NOMO-1 (cell line): ENCODE data around the gene STXBP1.

Experiments used
- DNase-seq, 2 experiments: peaks; one replicate each; lab custom pipeline; 2025; ENCODE audit not compliant: unreplicated experiment in 2 of 2; lab: John Stamatoyannopoulos, UW

Gene STXBP1

GRCh38 chr9:127730262-127730661, 118.2 kb downstream of the STXBP1 start:
- no peak for DNase-seq

DNA sequence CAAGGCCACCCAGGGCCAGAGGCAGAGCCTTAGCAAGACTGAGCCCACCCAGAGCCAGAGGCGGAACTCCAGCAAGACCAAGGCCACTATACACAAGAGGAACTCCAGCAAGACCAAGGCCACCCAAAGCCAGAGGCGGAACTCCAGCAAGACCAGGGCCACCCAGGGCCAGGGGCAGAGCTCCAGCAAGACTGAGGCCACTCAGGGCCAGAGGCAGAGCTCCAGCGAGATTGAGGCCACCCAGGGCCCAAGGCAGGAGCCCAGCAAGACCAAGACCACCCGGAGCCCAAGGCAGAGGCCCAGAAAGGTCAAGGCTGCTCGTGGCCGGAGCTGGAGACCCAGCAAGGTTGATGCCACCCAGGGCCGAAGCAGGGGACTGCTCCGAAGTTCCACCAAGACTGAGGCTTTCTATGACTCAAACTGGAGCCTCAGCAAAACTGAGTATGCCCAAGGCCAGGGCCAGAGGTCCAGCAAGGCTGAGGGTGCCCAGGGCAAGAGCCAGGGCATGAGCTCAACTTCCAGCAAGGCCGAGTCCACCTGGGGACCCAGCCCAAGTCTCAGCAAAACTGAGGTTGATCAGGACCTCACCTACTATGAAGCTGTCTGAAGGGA, 118.8 kb downstream of the STXBP1 start:
- DNase-seq: no peak

DNA sequence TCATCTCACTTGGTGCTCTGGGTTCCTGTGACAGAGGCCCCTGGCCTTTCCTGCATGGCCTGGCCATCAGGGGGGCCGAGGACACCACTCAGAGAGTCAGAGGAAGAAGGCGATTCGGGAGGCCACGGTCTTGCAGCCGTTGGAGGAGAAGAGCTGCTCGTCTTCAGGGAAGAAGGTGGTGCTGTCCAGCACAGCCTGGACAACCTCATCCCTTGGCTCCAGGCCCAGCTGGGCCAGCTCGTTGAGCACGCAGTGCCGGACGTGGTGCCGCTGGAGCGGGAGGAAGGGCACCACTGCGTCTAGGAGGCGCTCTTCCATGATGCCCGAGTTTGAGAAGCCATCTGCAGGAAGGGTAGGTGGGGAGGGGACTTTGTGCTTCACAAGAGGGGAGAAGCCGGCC, 119.9 kb downstream of the STXBP1 start:
- no peak for DNase-seq

DNA sequence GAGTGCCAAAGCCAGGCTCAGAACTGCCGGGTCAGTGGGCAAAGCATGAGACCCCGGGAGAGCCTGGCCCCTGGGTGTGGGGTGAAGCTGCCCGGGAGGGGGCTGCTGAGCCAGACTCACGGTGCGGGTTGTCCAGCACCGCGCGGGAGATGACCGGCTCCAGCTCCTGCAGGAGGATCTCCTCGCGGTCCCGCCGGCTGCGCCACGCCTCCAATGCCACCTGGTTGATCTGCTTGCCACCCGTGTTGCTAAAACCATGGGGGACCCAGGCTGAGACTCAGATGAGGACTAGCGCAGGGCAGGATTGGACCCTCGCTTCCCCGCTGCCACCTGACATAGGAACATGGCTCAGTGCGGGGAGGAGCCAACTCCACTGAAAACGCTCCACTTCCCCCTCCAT, 120.4 kb downstream of the STXBP1 start:
- DNase-seq: no peak

- peak; percentile 11 to 60 for DNase-seq
Observed at GRCh38 chr9:127733614-127734013, 121.5 kb downstream of the STXBP1 start.

- DNase-seq: no peak
Observed at GRCh38 chr9:127734247-127734746, 122.2 kb downstream of the STXBP1 start.

- DNase-seq: peak; percentile 98
Observed at GRCh38 chr9:127734747-127735529, 122.9 kb downstream of the STXBP1 start, which contains the start of gene TOR2A. TSS of gene TOR2A (minus strand) at chr9:127735294. CDS start at chr9:127735270, 24 bp downstream.

DNA sequence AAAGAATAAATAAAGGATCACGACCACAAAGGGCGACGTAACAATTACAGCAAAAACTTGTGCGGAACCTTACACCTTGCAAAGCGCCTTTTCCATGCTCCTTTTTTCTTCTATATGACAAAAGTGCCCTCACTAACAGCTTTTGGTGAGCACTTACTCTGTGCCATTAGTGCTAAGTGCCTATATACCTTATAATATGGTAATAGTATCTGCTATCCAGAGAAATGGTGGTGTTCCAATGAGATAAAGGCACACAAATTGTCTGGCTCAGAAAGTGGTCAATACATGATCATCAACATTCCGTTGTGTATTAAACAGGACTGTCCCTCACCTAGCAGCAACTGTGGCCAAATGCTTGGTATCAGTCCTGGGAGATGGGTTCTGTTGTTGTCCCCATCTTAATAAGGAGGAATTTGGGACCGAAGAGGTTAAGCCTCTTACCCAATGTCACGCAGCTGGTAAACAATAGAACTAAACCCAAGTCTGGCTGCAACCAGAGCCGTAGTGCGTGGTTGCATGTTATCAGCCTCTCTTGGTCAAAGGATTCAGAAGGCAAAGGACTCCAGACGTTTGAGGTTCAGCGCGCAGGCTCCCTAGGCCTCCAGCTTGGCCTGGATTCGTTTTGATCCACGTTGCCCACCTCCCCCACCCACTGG, 123.6 kb downstream of the STXBP1 start:
- no peak for DNase-seq

DNA sequence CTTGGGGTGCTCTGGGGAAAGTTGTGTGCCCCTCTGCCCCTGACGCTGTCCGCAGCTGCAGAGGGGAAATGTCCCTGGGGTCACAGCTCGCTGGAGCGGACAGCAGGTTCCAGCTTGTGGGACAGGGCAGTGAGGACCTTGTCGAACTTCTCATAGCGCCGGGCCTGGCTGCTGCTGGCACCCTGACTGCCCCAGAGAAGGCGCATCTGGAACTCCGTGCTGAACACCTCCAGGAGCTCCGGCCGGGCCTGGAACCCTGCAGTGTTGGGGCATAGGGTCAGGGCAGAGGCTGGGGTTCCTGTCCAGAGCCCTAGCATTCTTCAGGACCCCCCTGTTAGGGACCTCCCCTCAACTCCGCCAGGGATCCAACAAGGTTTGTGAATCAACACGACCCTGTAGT, 126.6 kb downstream of the STXBP1 start:
- DNase-seq: no peak

GRCh38 chr9:127739614-127740330, 127.7 kb downstream of the STXBP1 start:
- DNase-seq: no peak

DNA sequence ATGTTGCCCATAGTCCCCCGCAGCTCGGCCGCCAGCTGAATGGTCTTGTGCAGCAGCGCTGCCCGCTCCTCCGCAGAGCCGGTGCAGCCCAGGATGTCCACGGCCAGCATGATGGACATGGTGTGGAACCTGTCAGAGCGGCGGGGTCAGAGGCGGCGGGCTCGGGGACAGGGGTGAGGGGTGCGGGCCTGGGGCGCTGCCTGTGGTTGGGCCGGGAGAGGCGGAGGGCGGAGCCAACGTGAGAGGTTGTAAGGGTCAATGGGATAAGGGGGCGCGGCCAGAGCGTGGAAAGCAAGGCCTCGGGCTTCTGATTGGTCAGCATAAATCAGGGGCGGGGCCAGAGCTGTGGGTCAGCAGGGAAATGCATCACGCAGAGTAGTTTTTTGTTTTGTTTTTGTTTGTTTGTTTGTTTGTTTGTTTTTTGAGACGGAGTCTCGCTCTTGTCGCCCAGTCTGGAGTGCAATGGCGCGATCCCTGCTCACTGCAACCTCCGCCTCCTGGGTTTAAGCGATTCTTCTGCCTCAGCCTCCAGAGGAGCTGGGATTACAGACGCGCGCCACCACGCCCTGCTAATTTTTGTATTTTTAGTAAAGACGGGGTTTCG, 129.9 kb downstream of the STXBP1 start:
- no peak for DNase-seq
